HG02973 (cell line): ENCODE data around the gene COL12A1.
"Not testable (repeated sequence)": the region's sequence is repeated elsewhere in the genome, so short reads cannot be mapped to it uniquely, and the experiment has no call there.

ENCODE experiments used
- ATAC-seq: cut with Tn5 transposase; IDR thresholded peaks from one replicate; pipeline ENCODE4 v1.9.1; 2021; ENCODE audit warnings: moderate library complexity; ENCODE audit not compliant: unreplicated experiment

The COL12A1 gene

GRCh38 chr6:75213112-75213511 lies 7.3 kb upstream of the COL12A1 start:
- no peak for ATAC-seq

DNA sequence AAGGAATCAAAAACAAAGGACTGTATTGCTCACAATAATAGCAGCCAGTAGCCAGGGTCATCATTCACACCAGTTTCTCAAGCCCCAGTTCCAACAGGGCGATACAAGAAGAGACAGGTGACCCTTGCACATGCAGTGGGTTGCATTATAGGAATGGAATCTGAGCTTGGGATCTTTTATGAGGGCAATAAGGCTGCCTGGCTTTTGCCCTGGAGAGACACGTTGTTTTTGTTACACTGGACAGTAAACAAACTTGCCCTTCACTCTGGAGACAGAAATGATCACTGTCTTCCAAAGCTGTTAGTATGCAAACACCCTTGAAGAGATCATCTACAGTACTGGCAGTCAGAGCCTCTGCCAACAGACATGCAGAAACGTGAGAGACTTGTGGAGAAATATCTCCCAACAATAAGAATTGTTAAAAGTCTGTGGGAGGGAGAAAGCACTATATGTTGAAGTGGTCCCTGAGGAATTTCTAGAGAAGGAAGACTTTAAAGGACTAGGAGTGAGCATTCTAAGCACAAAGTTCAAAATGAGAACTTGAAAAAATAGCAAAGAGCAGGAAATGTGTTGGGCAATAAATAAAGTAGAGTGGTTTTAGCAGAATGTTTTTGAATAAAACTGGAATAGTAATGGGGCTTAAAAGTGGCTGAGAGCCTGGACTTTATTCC lies 6.2 kb upstream of the COL12A1 start:
- no peak for ATAC-seq

DNA sequence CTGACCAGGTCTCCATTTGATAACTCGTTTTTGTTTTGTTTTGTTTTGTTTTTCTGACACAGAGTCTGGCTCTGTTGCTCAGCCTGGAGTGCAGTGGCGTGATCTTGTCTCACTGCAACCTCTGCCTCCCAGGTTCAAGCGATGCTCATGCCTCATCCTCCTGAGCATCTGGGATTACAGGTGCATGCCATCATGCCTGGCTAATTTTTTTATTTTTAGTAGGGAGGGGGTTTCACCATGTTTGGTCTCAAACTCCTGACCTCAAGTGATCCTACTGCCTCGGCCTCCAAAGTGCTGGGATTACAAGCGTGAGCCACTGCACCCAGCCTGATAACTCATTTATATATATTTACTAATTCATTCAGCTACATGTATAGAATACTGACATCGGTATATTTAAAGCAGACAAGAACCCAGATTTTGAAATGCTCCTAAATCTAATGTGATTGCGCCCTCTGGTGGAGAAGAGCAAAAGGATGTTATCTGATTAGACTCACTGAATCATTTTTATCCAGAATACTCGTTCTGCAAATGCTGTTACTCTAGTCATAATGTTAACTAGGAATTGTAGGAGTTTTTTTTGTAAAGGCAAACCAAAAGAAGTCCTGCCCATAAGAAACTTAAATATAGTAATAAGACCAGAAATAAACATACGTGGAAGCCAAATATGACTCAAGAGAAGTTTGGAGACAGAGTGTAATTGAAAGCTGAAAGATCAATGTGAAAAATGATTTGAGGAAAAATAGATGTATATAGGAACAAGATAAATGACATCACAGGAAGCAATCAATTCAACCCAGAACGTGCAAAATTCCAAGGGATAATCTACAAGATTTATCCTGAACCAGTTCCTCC lies 5.3 kb upstream of the COL12A1 start:
- no peak for ATAC-seq

DNA sequence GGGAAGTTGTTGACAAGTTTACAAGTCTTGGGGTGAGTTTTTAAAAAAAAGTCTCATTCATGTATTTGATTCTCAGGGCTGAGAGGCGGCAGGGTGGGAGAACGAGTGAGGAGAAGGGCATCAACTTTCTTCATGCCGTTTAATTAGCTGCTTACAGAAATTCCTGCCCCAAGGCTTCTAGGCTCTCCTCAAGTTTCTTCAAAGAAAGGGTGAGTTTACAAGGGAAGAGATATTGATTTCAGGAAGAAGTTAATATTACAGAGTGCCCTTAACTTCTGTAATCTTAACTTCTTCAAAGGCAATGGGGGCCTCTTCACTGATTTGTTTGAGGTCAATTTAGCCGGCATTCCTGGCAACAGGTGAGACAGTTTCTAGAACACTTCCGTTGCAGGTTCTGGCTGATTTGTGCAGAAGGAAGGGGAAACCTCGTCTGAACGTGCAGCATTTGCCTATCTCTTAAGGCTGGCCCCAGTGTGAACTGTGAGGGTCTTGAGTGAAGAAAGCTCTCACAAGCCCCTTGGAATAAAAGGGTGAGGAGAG lies 3.4 kb upstream of the COL12A1 start:
- no peak for ATAC-seq

DNA sequence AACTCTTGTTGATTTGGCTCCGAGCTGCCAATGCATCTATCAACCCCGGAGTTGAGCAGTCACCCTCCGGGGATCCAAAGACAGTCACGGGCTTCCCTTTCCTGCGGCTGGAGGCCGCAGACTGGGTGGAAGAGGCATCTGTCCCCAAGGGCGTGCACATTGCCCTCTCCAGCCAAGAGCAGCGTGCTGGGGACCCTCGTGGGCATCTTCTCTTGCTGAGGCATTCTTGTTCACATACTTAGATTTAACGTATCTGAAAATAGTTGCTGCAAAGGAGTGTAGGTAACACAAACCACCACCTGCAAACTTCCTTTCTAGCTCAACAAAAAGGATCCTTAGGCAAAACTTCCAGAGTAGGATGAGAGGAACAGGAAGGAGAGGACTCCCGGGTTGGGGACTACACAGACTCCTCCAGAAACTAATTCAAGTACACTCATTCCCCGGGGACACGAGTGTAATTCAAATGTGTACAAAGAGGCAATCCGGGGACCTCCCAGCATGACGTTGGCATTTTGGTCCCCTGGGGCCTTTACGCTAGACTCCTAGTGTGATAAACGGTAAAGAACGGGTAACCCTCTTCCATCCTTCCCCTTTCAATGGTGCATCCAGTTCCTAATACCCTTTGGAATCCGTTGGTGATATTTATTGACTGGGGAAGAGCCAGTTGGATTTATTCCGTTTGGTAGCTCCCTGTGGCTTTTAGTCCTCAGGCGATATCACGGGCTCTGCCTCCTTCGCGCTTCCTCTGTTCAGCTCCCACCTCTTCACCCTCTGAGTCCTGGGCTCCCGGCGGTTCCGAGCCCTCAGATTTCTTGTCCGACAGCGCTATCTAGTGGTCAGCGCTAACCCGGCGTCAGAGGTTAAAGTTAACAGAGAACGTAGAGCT lies 2.7 kb upstream of the COL12A1 start:
- peak; percentile 74 for ATAC-seq

- no peak for ATAC-seq
Measured at GRCh38 chr6:75206576-75207342, 906 bp upstream of the COL12A1 start.

GRCh38 chr6:75204959-75205775 lies 686 bp downstream of the COL12A1 start:
- ATAC-seq: no peak

- no peak for ATAC-seq
Measured at GRCh38 chr6:75204217-75204958, 1.5 kb downstream of the COL12A1 start.

GRCh38 chr6:75203721-75204120 lies 2.1 kb downstream of the COL12A1 start:
- ATAC-seq: no peak

DNA sequence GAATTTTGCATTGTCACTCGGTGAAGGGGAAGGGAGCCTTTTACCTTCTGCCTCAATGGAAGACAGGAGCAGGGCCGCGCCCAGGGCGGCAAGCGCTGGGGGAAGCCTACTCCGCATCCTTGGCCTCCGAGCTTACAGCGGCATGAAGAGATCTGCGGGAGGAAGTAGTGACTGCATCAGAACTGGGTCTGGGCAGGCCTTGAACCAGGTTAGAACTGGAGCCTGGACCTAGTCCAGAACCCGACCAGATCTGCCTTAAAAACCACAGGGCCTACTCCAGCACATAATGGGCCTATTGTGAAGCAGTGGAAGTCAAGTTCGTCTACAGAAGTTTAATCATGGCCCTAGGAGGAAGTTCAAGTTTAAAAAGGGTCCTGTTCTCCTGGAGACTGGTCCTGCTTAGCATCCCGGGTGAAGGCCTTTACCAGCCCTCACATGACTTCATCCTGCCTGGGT lies 3.1 kb downstream of the COL12A1 start:
- no peak for ATAC-seq

- no peak for ATAC-seq
Measured at GRCh38 chr6:75201901-75202672, 3.8 kb downstream of the COL12A1 start.

GRCh38 chr6:75201021-75201420 lies 4.8 kb downstream of the COL12A1 start:
- no peak for ATAC-seq

DNA sequence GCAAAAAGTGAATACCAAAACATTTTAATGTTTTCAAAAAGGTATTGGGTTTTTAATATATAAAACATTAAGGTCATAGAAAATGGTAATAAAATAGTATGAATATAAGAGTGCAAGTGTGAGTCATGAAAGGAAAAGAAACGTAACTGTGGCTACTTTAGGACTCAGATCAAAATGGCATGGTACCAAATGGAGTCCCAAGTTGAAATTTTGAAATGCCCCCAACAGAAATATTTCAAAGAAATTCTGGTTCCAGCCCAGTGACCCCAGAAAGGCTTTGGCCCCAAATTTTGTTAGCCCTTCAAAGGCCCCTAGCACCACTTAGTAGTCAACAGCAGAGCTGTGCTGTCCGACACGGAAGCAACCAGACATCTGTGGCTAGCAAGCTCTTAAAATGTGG lies 6.0 kb downstream of the COL12A1 start:
- no peak for ATAC-seq

GRCh38 chr6:75196081-75196687 lies 9.7 kb downstream of the COL12A1 start:
- ATAC-seq: no peak

- no peak for ATAC-seq
Measured at GRCh38 chr6:75188221-75188925, 17.5 kb downstream of the COL12A1 start.

GRCh38 chr6:75186581-75186980 lies 19.3 kb downstream of the COL12A1 start:
- not testable (repeated sequence) for ATAC-seq

DNA sequence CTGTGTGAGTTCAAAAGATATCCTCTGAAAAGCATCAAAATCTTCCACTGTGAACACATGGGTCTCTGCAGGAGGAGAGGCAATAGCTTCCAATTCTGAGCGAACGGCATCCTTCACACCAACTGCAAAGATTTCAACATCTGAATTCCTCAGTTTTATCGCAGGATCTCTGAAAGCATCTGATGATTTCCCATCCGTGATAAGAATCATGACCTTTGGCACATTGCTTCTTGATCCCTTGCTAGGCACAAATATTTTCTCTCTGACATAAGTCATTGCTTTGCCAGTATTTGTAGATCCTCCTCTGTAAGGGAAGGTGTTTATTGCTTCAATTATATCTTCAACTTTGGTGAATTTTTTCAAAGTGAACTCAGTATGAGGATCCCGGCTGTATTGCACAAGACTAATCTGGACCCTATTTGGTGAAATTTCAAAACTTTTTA lies 22.7 kb downstream of the COL12A1 start:
- ATAC-seq: no peak
